WTC11 (cell line): ENCODE results near the gene ENTHD1. TPM values are rescaled to one million over a fixed set of nuclear protein-coding genes. Genes with fewer than 3 reads are reported as not detected.

Source experiments
- ATAC-seq: fragments of 200-7000 bp; cut with Tn5 transposase; 2 replicates; pipeline ENCODE4 v1.10.0; 2021; ENCODE audit warnings: mild to moderate bottlenecking, moderate library complexity
- CTCF ChIA-PET: fragments of 300-600 bp; sonication (Branson Sonifier 250); formaldehyde crosslinking; loops from one replicate; lab custom pipeline; 2021; ENCODE audit warnings: antibody characterized with exemption; lab: Charles Lee
- POLR2A ChIA-PET: fragments of 350-600 bp; sonication (Branson Sonifier 250); formaldehyde crosslinking; loops from one replicate; lab custom pipeline; 2021; ENCODE audit warnings: antibody characterized with exemption; lab: Charles Lee
- DNase-seq: peaks from one replicate; pipeline ENCODE4 v3.0.0; 2021; ENCODE audit warnings: low spot score
- H3K27ac Mint-ChIP-seq: 2 replicates; pipeline ENCODE4 v1.8.0; 2021; ENCODE audit warnings: mixed read lengths
- H3K27me3 Mint-ChIP-seq: 2 replicates; pipeline ENCODE4 v1.8.0; 2021; ENCODE audit warnings: low read depth, mild to moderate bottlenecking, moderate library complexity, mixed read lengths
- H3K36me3 Mint-ChIP-seq: 2 replicates; pipeline ENCODE4 v1.8.0; 2021; ENCODE audit warnings: mixed read lengths
- H3K4me1 Mint-ChIP-seq: 2 replicates; pipeline ENCODE4 v1.8.0; 2022; ENCODE audit warnings: mixed read lengths
- H3K4me3 Mint-ChIP-seq: 2 replicates; pipeline ENCODE4 v1.8.0; 2021; ENCODE audit warnings: mild to moderate bottlenecking, moderate library complexity, mixed read lengths
- H3K9me3 Mint-ChIP-seq: 2 replicates; pipeline ENCODE4 v1.8.0; 2021; ENCODE audit warnings: mixed read lengths
- ELF4 ChIP-seq: sonication (generic); formaldehyde crosslinking; IDR thresholded peaks from 2 replicates; pipeline ENCODE4 v1.8.1; 2022; ENCODE audit warnings: low read depth, mild to moderate bottlenecking, moderate library complexity, missing genetic modification reagents
- FOXP4 ChIP-seq: sonication (generic); formaldehyde crosslinking; IDR thresholded peaks from 2 replicates; pipeline ENCODE4 v1.8.0; 2022; ENCODE audit warnings: mild to moderate bottlenecking, missing genetic modification reagents
- GRHL2 ChIP-seq: fragments of 250-450 bp; sonication (Bioruptor Pico); IDR thresholded peaks from 2 replicates; pipeline ENCODE4 v1.8.0; 2022; ENCODE audit warnings: mild to moderate bottlenecking, moderate library complexity; ENCODE audit not compliant: insufficient replicate concordance, severe bottlenecking
- GTF2I ChIP-seq: fragments of 250-450 bp; sonication (Bioruptor Pico); conservative IDR thresholded peaks from 2 replicates; pipeline ENCODE4 v1.4.0; 2021; ENCODE audit warnings: mild to moderate bottlenecking
- HMGA2 ChIP-seq: fragments of 250-450 bp; sonication (Bioruptor Pico); IDR thresholded peaks from 2 replicates; pipeline ENCODE4 v1.4.0; 2021; ENCODE audit warnings: mild to moderate bottlenecking, moderate library complexity
- KAT7 ChIP-seq: sonication (generic); formaldehyde crosslinking; IDR thresholded peaks from 2 replicates; pipeline ENCODE4 v1.8.1; 2023; ENCODE audit warnings: missing genetic modification reagents, mild to moderate bottlenecking, borderline replicate concordance
- NFATC4 ChIP-seq: fragments of 250-450 bp; sonication (Bioruptor Pico); IDR thresholded peaks from 2 replicates; pipeline ENCODE4 v1.9.0; 2021; ENCODE audit warnings: mild to moderate bottlenecking
- NFYB ChIP-seq: sonication (generic); formaldehyde crosslinking; conservative IDR thresholded peaks from 2 replicates; pipeline ENCODE4 v1.8.0; 2022; ENCODE audit warnings: low read depth, missing genetic modification reagents
- NR1H2 ChIP-seq: sonication (generic); formaldehyde crosslinking; IDR thresholded peaks from 2 replicates; pipeline ENCODE4 v1.9.0; 2021; ENCODE audit warnings: mild to moderate bottlenecking, moderate library complexity, missing genetic modification reagents
- NR3C1 ChIP-seq: sonication (generic); formaldehyde crosslinking; conservative IDR thresholded peaks from 2 replicates; pipeline ENCODE4 v1.8.1; 2023; ENCODE audit warnings: low read depth, mild to moderate bottlenecking, missing genetic modification reagents
- PRDM15 ChIP-seq: sonication (generic); formaldehyde crosslinking; IDR thresholded peaks from 2 replicates; pipeline ENCODE4 v1.8.0; 2022; ENCODE audit warnings: missing genetic modification reagents
- RELA ChIP-seq: sonication (generic); formaldehyde crosslinking; IDR thresholded peaks from 2 replicates; pipeline ENCODE4 v1.8.1; 2022; ENCODE audit warnings: missing genetic modification reagents, mild to moderate bottlenecking, borderline replicate concordance
- RORB ChIP-seq: fragments of 250-450 bp; sonication (Bioruptor Pico); IDR thresholded peaks from 2 replicates; pipeline ENCODE4 v1.9.0; 2021; ENCODE audit warnings: mild to moderate bottlenecking
- ZBTB43 ChIP-seq: sonication (generic); formaldehyde crosslinking; IDR thresholded peaks from 2 replicates; pipeline ENCODE4 v1.8.1; 2023; ENCODE audit warnings: mild to moderate bottlenecking, missing genetic modification reagents
- ZNF219 ChIP-seq: sonication (generic); formaldehyde crosslinking; IDR thresholded peaks from 2 replicates; pipeline ENCODE4 v1.8.0; 2023; ENCODE audit warnings: missing genetic modification reagents, mild to moderate bottlenecking, borderline replicate concordance
- ZNF232 ChIP-seq: sonication (generic); formaldehyde crosslinking; IDR thresholded peaks from 2 replicates; pipeline ENCODE4 v1.8.0; 2022; ENCODE audit warnings: mild to moderate bottlenecking, missing genetic modification reagents
- ZNF317 ChIP-seq: sonication (generic); formaldehyde crosslinking; IDR thresholded peaks from 2 replicates; pipeline ENCODE4 v1.8.1; 2023; ENCODE audit warnings: low read depth, mild to moderate bottlenecking, moderate library complexity, missing genetic modification reagents, borderline replicate concordance
- total RNA-seq: library from RNA; stranded (reverse); gene quantifications from 3 replicates; pipeline ENCODE4 v1.2.3, GENCODE V29; 2021
- TF ChIP-seq, protein P1 (sequence below): sonication (generic); formaldehyde crosslinking; conservative IDR thresholded peaks from 2 replicates; pipeline ENCODE4 v1.8.1; 2022; ENCODE audit warnings: mild to moderate bottlenecking, missing genetic modification reagents
- TF ChIP-seq, protein P2 (sequence below): fragments of 250-450 bp; sonication (Bioruptor Pico); IDR thresholded peaks from 2 replicates; pipeline ENCODE4 v1.9.0; 2021; ENCODE audit warnings: mild to moderate bottlenecking
- TF ChIP-seq, protein P3 (sequence below): sonication (generic); formaldehyde crosslinking; IDR thresholded peaks from 2 replicates; pipeline ENCODE4 v1.8.0; 2023; ENCODE audit warnings: missing genetic modification reagents
- TF ChIP-seq, protein P4 (sequence below): fragments of 250-450 bp; sonication (Bioruptor Pico); IDR thresholded peaks from 2 replicates; pipeline ENCODE4 v1.9.0; 2021; ENCODE audit warnings: mild to moderate bottlenecking, borderline replicate concordance

Gene ENTHD1
- total RNA-seq, 1 experiment from 2014 or later, result not detected

DNA sequence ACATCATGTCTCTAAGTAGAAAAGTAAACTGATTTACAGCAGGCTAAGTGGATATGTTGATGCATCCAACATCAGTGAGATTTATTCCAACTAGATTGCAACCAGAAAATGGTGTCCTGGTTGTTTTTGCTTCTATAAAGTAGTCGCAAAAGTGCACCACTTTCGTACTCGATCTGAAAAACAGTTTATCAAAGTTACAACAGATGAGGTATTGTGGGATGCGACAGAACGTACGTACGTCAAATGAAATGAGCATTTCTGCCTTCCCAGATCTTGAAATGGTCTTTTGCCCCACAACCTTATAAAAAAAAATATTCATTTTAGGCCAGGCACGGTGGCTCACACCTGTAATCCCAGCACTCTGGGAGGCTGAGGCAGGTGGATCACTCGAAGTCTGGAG, 21.0 kb upstream of the ENTHD1 start:
- CTCF ChIA-PET, result no interaction called here
- Mint-ChIP-seq H3K27ac (no peak overlapping the region), H3K4me3 (no peak overlapping the region), H3K4me1 (peaks cover 14% of the 10 kb centered on the region), H3K27me3 (no peaks in the 10 kb centered on the region; the same call in 1 of the 2 replicates), H3K9me3 (no peaks in the 10 kb centered on the region), H3K36me3 (no peaks in the 10 kb centered on the region)
- DNase-seq, result no peak
- POLR2A ChIA-PET, result no interaction called here
- no peak for ATAC-seq
- TF ChIP-seq ZNF232 (no peak), ZBTB43 (no peak), NFYB (no peak), GTF2I (CRISPR knock-in tag) (no peak), ELF4 (CRISPR knock-in tag) (no peak), PRDM15 (CRISPR knock-in tag) (no peak), NFATC4 (CRISPR knock-in tag) (no peak), RELA (no peak), NR1H2 (no peak), RORB (CRISPR knock-in tag) (no peak), FOXP4 (CRISPR knock-in tag) (no peak), GRHL2 (CRISPR knock-in tag) (no peak)
- TF ChIP-seq, protein P1, sequence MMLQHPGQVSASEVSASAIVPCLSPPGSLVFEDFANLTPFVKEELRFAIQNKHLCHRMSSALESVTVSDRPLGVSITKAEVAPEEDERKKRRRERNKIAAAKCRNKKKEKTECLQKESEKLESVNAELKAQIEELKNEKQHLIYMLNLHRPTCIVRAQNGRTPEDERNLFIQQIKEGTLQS (CRISPR knock-in tag), result no peak

- no peak overlapping the region for H3K27ac Mint-ChIP-seq
- H3K36me3 Mint-ChIP-seq, result no peaks in the 10 kb centered on the region
- peaks cover 14% of the 10 kb centered on the region for H3K4me1 Mint-ChIP-seq
- no peaks in the 10 kb centered on the region for H3K9me3 Mint-ChIP-seq
- POLR2A ChIA-PET, result no interaction called here
- CTCF ChIA-PET, result interaction anchor here (1.5 kb wide), 1 partner anchor 379 kb away, joined by 3 read pairs; no protein-coding TSS in a partner anchor
- H3K27me3 Mint-ChIP-seq, result no peaks in the 10 kb centered on the region; the same call in 1 of the 2 replicates
- DNase-seq, result no peak
- no peak for ATAC-seq
- H3K4me3 Mint-ChIP-seq, result no peak overlapping the region
- TF ChIP-seq ZNF317 (CRISPR knock-in tag) (no peak), RELA (no peak), KAT7 (CRISPR knock-in tag) (no peak), HMGA2 (CRISPR knock-in tag) (no peak), ZNF219 (CRISPR knock-in tag) (no peak), NR3C1 (CRISPR knock-in tag) (no peak)
- TF ChIP-seq, protein P2, sequence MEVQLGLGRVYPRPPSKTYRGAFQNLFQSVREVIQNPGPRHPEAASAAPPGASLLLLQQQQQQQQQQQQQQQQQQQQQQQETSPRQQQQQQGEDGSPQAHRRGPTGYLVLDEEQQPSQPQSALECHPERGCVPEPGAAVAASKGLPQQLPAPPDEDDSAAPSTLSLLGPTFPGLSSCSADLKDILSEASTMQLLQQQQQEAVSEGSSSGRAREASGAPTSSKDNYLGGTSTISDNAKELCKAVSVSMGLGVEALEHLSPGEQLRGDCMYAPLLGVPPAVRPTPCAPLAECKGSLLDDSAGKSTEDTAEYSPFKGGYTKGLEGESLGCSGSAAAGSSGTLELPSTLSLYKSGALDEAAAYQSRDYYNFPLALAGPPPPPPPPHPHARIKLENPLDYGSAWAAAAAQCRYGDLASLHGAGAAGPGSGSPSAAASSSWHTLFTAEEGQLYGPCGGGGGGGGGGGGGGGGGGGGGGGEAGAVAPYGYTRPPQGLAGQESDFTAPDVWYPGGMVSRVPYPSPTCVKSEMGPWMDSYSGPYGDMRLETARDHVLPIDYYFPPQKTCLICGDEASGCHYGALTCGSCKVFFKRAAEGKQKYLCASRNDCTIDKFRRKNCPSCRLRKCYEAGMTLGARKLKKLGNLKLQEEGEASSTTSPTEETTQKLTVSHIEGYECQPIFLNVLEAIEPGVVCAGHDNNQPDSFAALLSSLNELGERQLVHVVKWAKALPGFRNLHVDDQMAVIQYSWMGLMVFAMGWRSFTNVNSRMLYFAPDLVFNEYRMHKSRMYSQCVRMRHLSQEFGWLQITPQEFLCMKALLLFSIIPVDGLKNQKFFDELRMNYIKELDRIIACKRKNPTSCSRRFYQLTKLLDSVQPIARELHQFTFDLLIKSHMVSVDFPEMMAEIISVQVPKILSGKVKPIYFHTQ (CRISPR knock-in tag), result no peak
- TF ChIP-seq, protein P3, sequence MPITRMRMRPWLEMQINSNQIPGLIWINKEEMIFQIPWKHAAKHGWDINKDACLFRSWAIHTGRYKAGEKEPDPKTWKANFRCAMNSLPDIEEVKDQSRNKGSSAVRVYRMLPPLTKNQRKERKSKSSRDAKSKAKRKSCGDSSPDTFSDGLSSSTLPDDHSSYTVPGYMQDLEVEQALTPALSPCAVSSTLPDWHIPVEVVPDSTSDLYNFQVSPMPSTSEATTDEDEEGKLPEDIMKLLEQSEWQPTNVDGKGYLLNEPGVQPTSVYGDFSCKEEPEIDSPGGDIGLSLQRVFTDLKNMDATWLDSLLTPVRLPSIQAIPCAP (CRISPR knock-in tag), result no peak
- TF ChIP-seq, protein P4, sequence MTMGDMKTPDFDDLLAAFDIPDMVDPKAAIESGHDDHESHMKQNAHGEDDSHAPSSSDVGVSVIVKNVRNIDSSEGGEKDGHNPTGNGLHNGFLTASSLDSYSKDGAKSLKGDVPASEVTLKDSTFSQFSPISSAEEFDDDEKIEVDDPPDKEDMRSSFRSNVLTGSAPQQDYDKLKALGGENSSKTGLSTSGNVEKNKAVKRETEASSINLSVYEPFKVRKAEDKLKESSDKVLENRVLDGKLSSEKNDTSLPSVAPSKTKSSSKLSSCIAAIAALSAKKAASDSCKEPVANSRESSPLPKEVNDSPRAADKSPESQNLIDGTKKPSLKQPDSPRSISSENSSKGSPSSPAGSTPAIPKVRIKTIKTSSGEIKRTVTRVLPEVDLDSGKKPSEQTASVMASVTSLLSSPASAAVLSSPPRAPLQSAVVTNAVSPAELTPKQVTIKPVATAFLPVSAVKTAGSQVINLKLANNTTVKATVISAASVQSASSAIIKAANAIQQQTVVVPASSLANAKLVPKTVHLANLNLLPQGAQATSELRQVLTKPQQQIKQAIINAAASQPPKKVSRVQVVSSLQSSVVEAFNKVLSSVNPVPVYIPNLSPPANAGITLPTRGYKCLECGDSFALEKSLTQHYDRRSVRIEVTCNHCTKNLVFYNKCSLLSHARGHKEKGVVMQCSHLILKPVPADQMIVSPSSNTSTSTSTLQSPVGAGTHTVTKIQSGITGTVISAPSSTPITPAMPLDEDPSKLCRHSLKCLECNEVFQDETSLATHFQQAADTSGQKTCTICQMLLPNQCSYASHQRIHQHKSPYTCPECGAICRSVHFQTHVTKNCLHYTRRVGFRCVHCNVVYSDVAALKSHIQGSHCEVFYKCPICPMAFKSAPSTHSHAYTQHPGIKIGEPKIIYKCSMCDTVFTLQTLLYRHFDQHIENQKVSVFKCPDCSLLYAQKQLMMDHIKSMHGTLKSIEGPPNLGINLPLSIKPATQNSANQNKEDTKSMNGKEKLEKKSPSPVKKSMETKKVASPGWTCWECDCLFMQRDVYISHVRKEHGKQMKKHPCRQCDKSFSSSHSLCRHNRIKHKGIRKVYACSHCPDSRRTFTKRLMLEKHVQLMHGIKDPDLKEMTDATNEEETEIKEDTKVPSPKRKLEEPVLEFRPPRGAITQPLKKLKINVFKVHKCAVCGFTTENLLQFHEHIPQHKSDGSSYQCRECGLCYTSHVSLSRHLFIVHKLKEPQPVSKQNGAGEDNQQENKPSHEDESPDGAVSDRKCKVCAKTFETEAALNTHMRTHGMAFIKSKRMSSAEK (CRISPR knock-in tag), result no peak
Measured at GRCh38 chr22:39913886-39914285, 20.3 kb upstream of the ENTHD1 start.
